GM08714 (cell line): ENCODE results near the gene PHF5A.

Experiments
- H3K4me3 ChIP-seq: fragments of 200-500 bp; sonication (Bioruptor generic); 2 replicates; pipeline ENCODE4 v1.5.1; 2014; ENCODE audit warnings: mild to moderate bottlenecking, low read length, inconsistent platforms
- ZNF274 ChIP-seq: IDR thresholded peaks from 2 replicates; pipeline ENCODE4 v1.6.1; 2012; ENCODE audit warnings: mild to moderate bottlenecking, low read depth, low read length

Gene PHF5A

GRCh38 chr22:41500303-41500702, 31.8 kb upstream of the PHF5A start:
- TF ChIP-seq ZNF274, result no peak
- H3K4me3 ChIP-seq, result no peak overlapping the region

- H3K4me3 ChIP-seq, result no peak overlapping the region
- no peak for TF ChIP-seq ZNF274
Measured at GRCh38 chr22:41499624-41500280, 31.3 kb upstream of the PHF5A start.

- H3K4me3 ChIP-seq, result no peak overlapping the region
- TF ChIP-seq ZNF274, result no peak
Measured at GRCh38 chr22:41498303-41498835, 29.9 kb upstream of the PHF5A start.

- TF ChIP-seq ZNF274, result no peak
- no peak overlapping the region for H3K4me3 ChIP-seq
Measured at GRCh38 chr22:41491374-41492100, 23.0 kb upstream of the PHF5A start.

- TF ChIP-seq ZNF274, result no peak
Measured at GRCh38 chr22:41488596-41489385, 20.3 kb upstream of the PHF5A start.

GRCh38 chr22:41488076-41488475, 19.6 kb upstream of the PHF5A start:
- no peak for TF ChIP-seq ZNF274

More at GRCh38 chr22:41488596-41489385, 20.3 kb upstream of the PHF5A start:
- H3K4me3 ChIP-seq, result no peak overlapping the region

GRCh38 chr22:41487037-41487935, 18.8 kb upstream of the PHF5A start:
- no peak overlapping the region for H3K4me3 ChIP-seq
- TF ChIP-seq ZNF274, result no peak

More at GRCh38 chr22:41488076-41488475, 19.6 kb upstream of the PHF5A start:
- H3K4me3 ChIP-seq, result no peak overlapping the region

- TF ChIP-seq ZNF274, result no peak
- no peak overlapping the region for H3K4me3 ChIP-seq
Measured at GRCh38 chr22:41485033-41485432, 16.5 kb upstream of the PHF5A start.

- no peak overlapping the region for H3K4me3 ChIP-seq
- TF ChIP-seq ZNF274, result no peak
Measured at GRCh38 chr22:41482319-41482935, 13.9 kb upstream of the PHF5A start.

- no peak overlapping the region for H3K4me3 ChIP-seq
- no peak for TF ChIP-seq ZNF274
Measured at GRCh38 chr22:41481925-41482318, 13.4 kb upstream of the PHF5A start.

GRCh38 chr22:41481131-41481830, 12.8 kb upstream of the PHF5A start:
- no peak overlapping the region for H3K4me3 ChIP-seq
- TF ChIP-seq ZNF274, result no peak

- H3K4me3 ChIP-seq, result no peak overlapping the region
- no peak for TF ChIP-seq ZNF274
Measured at GRCh38 chr22:41480397-41480735, 11.9 kb upstream of the PHF5A start.
